NCI-H510A treated with DMSO at 0.1 percent for 48 hours (cell line): Measurements from ENCODE around the gene MAML3.
A peak's percentile ranks its signal among the peaks of the same experiment; 100 is the strongest.
"Not testable (repeated sequence)": the region's sequence is repeated elsewhere in the genome, so short reads cannot be mapped to it uniquely, and the experiment has no call there.

Experiments used
- DNase-seq: peaks from one replicate; lab custom pipeline; 2025; lab: John Stamatoyannopoulos, UW

Gene MAML3

GRCh38 chr4:139961344-139961946 lies 192.5 kb downstream of the MAML3 start:
- no peak for DNase-seq

GRCh38 chr4:139959396-139959795 lies 194.6 kb downstream of the MAML3 start:
- no peak for DNase-seq

GRCh38 chr4:139958739-139959098 lies 195.3 kb downstream of the MAML3 start:
- peak; percentile 23 for DNase-seq

- DNase-seq, result no peak
These were observed 195.8 kb downstream of the MAML3 start for GRCh38 chr4:139957986-139958738.

GRCh38 chr4:139957065-139957464 lies 196.9 kb downstream of the MAML3 start:
- no peak for DNase-seq

- no peak for DNase-seq
These were observed 197.4 kb downstream of the MAML3 start for GRCh38 chr4:139956507-139957017.

GRCh38 chr4:139955600-139955999 lies 198.4 kb downstream of the MAML3 start:
- DNase-seq, result no peak

- DNase-seq, result no peak
These were observed 199.5 kb downstream of the MAML3 start for GRCh38 chr4:139954512-139954911.

- no peak for DNase-seq
These were observed 203.0 kb downstream of the MAML3 start for GRCh38 chr4:139951021-139951420.

GRCh38 chr4:139950568-139950967 lies 203.4 kb downstream of the MAML3 start:
- DNase-seq, result no peak

- not testable (repeated sequence) for DNase-seq
These were observed 209.1 kb downstream of the MAML3 start for GRCh38 chr4:139944916-139945315.

- no peak for DNase-seq
These were observed 210.7 kb downstream of the MAML3 start for GRCh38 chr4:139943277-139943676.

GRCh38 chr4:139942241-139942640 lies 211.7 kb downstream of the MAML3 start:
- no peak for DNase-seq

GRCh38 chr4:139940600-139940999 lies 213.4 kb downstream of the MAML3 start:
- DNase-seq, result no peak

GRCh38 chr4:139938414-139938813 lies 215.6 kb downstream of the MAML3 start:
- no peak for DNase-seq

- no peak for DNase-seq
These were observed 218.1 kb downstream of the MAML3 start for GRCh38 chr4:139935911-139936310.

- DNase-seq, result peak; percentile 43
These were observed 219.2 kb downstream of the MAML3 start for GRCh38 chr4:139934708-139935195.

- peak; percentile 53 for DNase-seq
These were observed 219.8 kb downstream of the MAML3 start for GRCh38 chr4:139934057-139934707.

- DNase-seq, result no peak
These were observed 220.4 kb downstream of the MAML3 start for GRCh38 chr4:139933541-139933940.

- no peak for DNase-seq
These were observed 220.9 kb downstream of the MAML3 start for GRCh38 chr4:139933104-139933503.

- no peak for DNase-seq
These were observed 229.2 kb downstream of the MAML3 start for GRCh38 chr4:139924782-139925181.

GRCh38 chr4:139922406-139923024 lies 231.5 kb downstream of the MAML3 start:
- DNase-seq, result no peak
